T47D (cell line): ENCODE data around the gene BRPF1.
A peak's percentile ranks its signal among the peaks of the same experiment; 100 is the strongest.

Experiments used
- DNase-seq, 2 experiments: peaks; one replicate each; pipeline versions ENCODE4 v3.0.0 to v3.0.0-alpha.2; 2011 to 2012; ENCODE audit warnings: low read depth in 1 of 2, low spot score in 1 of 2
- JUND ChIP-seq: IDR thresholded peaks from 2 replicates; pipeline ENCODE4 v1.6.1; 2012; ENCODE audit warnings: low read depth
- in situ Hi-C: cut with HindIII; loops from 2 replicates; pipeline ENCODE4 v1.10.0; 2016; ENCODE audit warnings: low sequenced_read_pairs, low pct_unique_long_range_greater_than_20kb

Gene BRPF1, protein sequence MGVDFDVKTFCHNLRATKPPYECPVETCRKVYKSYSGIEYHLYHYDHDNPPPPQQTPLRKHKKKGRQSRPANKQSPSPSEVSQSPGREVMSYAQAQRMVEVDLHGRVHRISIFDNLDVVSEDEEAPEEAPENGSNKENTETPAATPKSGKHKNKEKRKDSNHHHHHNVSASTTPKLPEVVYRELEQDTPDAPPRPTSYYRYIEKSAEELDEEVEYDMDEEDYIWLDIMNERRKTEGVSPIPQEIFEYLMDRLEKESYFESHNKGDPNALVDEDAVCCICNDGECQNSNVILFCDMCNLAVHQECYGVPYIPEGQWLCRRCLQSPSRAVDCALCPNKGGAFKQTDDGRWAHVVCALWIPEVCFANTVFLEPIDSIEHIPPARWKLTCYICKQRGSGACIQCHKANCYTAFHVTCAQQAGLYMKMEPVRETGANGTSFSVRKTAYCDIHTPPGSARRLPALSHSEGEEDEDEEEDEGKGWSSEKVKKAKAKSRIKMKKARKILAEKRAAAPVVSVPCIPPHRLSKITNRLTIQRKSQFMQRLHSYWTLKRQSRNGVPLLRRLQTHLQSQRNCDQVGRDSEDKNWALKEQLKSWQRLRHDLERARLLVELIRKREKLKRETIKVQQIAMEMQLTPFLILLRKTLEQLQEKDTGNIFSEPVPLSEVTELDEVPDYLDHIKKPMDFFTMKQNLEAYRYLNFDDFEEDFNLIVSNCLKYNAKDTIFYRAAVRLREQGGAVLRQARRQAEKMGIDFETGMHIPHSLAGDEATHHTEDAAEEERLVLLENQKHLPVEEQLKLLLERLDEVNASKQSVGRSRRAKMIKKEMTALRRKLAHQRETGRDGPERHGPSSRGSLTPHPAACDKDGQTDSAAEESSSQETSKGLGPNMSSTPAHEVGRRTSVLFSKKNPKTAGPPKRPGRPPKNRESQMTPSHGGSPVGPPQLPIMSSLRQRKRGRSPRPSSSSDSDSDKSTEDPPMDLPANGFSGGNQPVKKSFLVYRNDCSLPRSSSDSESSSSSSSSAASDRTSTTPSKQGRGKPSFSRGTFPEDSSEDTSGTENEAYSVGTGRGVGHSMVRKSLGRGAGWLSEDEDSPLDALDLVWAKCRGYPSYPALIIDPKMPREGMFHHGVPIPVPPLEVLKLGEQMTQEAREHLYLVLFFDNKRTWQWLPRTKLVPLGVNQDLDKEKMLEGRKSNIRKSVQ (N-terminal part only)

DNA sequence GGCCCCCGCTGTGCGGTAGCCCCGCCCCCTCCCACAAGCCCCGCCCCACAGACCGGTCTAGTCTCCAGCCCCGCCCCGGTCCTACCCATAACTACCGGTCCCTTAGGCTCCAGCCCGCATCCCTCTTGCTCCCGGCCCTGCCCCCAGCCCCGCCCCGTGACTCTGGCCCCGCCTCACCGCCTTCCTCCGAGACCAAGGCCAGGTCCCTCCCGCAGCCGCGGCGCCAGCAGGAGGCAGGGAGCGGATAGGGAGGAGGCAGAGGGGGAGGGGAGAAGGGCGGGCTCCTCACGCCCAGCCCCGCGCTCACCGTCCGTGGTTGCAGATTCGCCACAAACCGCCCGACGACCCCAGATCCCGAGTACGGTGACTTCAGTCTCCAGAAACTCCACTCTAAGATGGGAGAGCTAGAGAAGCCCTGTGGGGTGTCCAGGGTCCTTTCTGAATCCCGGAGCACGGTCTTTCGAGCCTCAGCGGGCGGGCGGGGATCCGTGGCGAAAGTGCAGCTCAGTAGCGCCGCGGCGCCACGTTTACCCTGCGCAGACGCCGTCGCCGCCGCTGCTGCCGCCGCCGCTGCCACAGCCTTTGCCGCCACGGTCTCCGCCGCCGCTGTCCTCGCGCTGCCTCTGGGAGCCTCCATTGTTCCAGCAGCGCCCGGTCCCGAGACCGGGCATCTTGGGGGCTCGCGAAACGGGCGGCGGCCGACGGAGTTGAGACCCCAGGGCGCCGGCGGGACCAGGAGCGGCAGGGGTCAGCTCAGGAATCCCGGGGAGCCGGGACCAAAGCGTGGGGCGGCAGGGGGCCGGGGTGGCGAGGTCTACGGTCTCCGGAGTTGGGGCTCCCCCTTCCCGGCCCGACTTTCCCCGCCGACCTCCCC is at the start of gene BRPF1:
Gene BRPF1, plus strand, starts transcription at position 530 of the 874 bp plus-strand sequence. CDS start 2,406 bp downstream, outside the sequence.
- TF ChIP-seq JUND: no peak
- in situ Hi-C loops: no loop called here
- DNase-seq: peak; percentile 98 to 99

DNA sequence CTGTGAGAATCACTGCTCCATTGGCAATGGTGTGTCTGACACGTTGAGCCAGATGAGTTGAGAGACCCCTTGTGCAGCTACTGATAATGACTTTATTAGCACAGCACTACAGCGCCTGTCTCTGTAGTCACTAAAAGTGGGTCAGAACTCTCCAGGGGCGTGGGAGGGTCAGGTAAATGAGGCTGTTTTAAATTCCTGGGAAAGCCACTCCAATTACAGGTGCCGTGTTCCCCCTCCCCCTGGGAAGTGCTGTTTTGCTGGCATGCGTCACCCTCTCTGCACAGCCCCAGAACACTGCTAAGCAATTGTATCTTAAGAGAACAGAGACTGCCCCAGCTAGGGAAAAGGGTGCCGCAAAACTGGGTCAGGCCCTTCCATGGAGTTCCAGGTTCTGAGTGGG is 49.4 kb upstream of the BRPF1 start:
- in situ Hi-C loops: no loop called here

DNA sequence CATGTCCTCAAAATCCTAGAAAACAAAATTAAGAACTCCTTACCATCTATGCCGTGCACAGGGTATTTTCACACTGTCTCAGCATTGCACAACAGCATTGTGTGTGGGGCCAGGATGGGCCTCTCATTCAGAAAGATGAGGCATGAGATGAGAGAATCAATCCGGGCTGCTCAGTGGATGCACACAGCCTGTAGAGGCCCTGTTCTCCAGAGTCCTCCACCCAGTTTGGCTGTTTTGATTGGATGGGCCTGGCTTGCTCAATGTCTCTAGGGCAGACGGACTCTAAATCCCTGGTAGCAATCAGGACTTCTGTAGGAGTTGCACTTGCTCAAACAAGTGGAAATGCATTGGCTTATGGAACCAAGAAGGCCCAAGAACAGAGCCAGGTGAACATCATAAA is 48.1 kb upstream of the BRPF1 start:
- TF ChIP-seq JUND: no peak
- no peak for DNase-seq
- in situ Hi-C loops: no loop called here

More for the DNA sequence above, 49.4 kb upstream of the BRPF1 start:
- TF ChIP-seq JUND: no peak
- no peak for DNase-seq

DNA sequence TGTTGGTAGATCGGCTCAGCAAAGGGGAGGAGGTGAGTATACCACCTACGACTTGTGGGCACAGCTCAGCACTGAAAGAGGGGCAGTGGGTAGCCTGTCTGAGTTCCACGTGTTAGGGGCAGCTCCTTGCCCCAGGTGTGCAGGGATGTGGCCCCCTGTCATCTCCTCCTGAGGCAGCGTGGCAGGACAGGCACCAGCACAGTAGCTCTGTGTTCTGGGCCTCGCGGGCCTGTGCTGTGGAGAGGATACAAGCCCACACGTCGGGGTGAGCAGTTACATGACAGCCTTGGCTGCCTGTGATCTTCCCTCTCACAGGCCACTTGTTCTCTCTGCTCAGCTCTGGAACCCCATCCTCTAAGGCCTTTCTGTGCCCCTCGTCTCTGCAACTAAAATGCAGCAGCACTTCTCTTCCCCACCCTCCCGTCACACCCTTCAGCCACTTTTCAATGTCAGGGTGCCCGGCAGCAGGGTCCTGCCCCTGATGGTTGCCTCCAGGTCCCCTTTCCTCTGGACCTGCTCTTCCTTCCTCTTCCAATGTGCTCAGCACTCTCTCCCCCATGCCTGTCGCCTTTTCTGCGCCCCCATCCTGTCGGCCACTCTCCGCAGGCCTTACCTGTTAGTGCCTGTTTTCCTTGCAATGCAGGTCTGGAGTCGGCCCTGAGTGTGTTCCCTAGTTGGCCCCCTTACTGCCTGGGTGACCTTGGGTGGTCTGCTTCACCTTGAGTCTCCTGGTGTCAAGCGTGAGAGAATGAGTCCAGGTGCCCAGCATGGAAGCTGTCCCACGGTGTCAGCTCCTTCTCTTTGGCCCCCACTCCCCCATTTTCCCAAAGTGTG is 46.1 kb upstream of the BRPF1 start:
- DNase-seq: no peak
- in situ Hi-C loops: no loop called here
- TF ChIP-seq JUND: no peak

DNA sequence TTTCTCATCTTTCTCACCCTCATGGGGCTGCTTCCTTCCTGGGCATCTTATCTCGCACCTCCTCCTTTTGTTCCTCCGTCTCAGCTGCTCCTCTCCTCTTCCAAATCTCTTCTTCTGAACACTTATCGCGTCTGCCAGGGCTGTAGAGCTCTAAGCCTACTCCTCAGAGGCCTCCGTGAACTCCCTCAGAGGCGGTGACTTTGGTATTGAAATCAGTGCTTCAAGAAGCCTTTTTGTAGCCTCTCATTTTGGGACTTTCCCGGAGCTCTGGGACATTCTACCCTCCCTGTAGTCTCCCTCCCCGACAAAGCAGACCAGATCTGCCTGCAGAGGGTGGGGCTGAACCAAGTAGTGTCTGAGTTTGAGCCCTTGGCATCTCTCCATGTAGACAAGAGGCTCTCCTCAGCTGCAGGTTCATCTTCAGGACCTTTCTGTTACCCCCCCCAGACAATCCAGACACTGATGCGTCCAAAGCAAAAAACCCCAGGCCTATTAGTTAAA is 45.4 kb upstream of the BRPF1 start:
- in situ Hi-C loops: no loop called here
- no peak for DNase-seq
- TF ChIP-seq JUND: no peak

DNA sequence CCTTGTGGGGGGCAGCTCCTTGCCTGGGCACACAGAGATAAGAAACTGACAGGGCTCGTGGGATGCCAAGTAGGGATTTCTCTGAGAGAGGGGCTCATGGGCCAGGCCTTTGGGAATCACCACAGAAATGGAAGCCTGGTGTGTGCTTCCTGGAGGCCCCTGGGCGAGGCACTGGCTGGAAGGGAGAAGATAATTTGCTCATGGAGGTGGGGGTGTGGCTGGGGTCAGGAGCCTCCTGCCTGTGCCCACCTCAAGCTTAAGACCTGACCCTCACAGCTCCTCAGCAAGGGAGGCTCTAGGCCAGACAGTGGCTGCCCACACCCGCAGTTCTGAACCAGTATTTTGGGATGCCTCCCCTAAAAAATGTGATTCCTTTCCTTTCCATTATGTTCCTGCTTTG is 44.8 kb upstream of the BRPF1 start:
- no peak for TF ChIP-seq JUND
- in situ Hi-C loops: no loop called here
- no peak for DNase-seq

DNA sequence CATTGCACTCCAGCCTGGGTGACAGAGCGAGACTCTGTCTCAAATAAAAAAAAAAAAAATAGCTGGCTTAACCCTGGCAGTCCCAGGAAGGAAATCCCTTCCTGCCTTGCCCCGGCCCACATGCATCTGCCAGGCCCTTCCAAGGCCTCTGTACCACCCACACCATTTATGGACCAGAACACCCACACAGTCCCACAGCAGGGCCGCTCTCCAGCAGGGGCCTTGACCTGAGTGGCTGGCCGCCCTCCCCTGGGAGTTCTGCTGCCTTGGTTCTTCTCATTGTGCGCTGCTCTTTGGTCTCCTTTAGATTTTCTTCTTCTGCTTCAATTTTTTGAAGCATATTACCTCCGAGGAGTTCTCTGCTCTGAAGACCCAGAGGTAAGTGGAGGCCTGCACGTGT is 44.0 kb upstream of the BRPF1 start:
- in situ Hi-C loops: no loop called here
- TF ChIP-seq JUND: no peak
- DNase-seq: no peak

DNA sequence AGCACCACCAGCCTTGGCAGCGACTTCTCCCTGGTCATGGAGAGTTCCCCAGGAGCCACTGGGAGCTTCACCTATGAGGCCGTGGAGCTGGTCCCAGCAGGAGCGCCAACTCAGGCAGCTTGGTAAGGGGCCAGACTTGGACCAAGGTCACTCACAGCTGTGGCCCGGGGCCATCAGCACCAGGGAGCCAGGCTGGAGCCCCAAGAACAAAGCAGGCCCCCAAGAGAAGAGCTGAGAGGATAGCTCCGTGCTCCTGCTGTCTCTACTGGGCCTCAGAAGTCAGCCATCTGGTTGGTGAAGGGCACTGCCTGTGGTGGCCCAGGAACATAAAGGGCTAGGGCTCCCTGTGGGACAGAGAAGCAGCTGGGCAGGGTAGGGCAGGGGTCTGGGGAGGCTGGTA is 42.6 kb upstream of the BRPF1 start:
- no peak for DNase-seq
- no peak for TF ChIP-seq JUND
- in situ Hi-C loops: no loop called here

DNA sequence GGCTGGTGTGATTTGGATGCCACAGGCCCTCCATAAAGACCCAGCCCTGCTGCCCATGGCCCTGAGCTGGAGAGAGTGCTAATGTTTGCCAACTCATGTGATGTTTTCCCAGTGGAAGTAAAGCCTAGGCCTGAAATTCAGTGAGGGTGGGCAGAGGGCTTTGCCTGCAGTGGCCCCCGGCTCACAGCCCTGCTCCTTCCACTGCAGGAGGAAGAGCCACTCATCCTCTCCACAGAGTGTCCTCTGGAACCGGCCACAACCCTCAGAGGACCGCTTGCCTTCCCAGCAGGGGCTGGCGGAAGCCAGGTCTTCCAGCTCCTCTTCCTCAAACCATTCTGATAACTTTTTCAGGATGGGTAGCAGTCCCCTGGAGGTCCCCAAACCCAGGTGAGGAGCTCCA is 41.8 kb upstream of the BRPF1 start:
- TF ChIP-seq JUND: no peak
- in situ Hi-C loops: no loop called here

DNA sequence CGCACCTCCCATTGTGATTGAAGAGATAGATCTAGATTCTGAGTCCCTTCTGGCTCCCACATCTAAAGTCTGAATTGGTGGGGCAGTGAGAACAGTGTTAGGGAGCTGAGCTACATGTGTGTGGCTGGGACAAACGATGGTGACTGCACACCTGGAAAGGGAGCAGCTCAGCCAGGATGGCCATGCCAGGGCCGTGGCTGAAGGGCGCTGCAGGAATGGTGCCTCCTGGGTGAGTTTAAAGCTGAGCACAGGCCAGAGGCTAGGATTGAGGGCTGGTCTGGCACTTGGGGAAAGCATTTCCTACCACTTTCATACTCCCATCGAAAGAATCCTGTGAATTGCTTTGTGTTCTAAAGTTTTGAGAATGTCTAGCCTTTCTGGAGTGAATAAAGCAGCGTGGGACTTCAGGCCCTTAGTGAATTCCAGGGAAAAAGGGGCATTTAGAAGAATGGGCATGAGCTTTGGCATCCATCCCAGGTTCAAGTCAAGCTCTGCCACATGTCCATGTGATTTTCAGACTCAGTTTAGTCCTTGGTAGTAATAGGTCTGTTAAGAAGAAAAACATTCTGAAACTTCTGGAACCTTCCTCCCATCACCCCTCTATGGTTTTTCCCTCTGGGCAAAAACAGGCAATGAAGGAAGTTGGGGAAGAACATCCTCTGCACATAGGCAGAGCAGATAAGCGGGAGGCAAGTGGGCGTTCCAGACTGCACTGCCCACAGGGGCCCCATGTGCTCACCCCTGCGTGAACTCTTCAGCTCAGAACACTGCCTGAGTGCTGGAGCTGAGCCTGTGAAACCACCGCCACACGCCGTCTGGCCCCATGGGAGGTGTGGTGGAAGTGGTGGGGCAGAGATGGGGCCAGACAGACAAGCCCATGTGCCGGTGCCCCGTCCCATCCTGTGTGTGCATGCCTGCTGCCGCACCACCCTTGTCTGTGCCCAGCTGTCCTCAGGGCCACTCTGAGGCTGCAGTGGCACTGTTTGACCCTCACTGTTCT is 40.8 kb upstream of the BRPF1 start:
- DNase-seq: no peak
- TF ChIP-seq JUND: no peak
- in situ Hi-C loops: no loop called here

More for the DNA sequence above, 41.8 kb upstream of the BRPF1 start:
- no peak for DNase-seq
